Measurements from ENCODE around the gene JMJD7.

The JMJD7 gene

GRCh38 chr15:41883484-41883825, 55.6 kb downstream of the JMJD7 start:
- no peak for DNase-seq (ENCODE audit: low read depth)

- DNase-seq (ENCODE audit: low read depth): no peak
Measured at GRCh38 chr15:41884458-41884857, 56.6 kb downstream of the JMJD7 start.

GRCh38 chr15:41885321-41885720, 57.4 kb downstream of the JMJD7 start:
- DNase-seq (ENCODE audit: low read depth): no peak

GRCh38 chr15:41885841-41886240, 57.9 kb downstream of the JMJD7 start:
- DNase-seq (ENCODE audit: low read depth): no peak

- no peak for DNase-seq (ENCODE audit: low read depth)
Measured at GRCh38 chr15:41886741-41887140, 58.8 kb downstream of the JMJD7 start.

- no peak for DNase-seq (ENCODE audit: low read depth)
Measured at GRCh38 chr15:41887161-41887560, 59.3 kb downstream of the JMJD7 start.

All from activated T-helper 9 cell treated with anti-CD3 and anti-CD28 coated beads, Interleukin-2, amount 50 U/mL, for 16 hours (primary cell).